ENCODE data around the gene UBR4.

DNA sequence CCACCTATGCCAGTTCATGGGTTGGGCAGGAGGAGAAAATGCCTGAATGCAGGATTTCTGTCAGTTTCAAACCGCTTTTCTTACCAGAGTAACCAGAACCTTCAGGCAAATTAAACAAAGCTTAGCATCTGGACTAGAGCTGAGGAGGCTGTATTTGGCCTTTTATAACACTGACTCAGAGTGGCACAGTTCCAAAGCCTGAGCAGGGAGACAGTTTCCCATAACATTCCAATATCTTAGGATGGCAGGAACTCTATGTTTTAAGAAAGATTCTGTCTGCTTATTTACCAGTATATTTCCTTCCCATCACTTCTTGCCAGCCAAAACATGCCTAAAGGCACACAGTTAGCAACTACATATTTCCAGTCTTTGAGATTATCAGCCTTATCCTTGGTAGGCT lies 46.8 kb downstream of the UBR4 start:
- TF ChIP-seq YY1 (IDR thresholded peaks at IDR 0.05; ENCODE audit: low read depth) (no peak), EGR1 (IDR thresholded peaks at IDR 0.05) (no peak), EP300 (IDR thresholded peaks at IDR 0.05; ENCODE audit: borderline replicate concordance) (no peak), TAF1 (IDR thresholded peaks at IDR 0.05; ENCODE audit: low read depth) (no peak)
